Endometrium (tissue), 2 donors: Measurements from ENCODE around the gene HAO2.
"Not testable (repeated sequence)": the region's sequence is repeated elsewhere in the genome, so short reads cannot be mapped to it uniquely, and the experiment has no call there.

ENCODE experiments used
- FAIRE-seq: peaks from 2 replicates; lab custom pipeline; 2012; peaks lifted over from hg19 to GRCh38; lab: Jason Lieb, UNC
- donor health status: control.
- donor health status: control.

The HAO2 gene

GRCh38 chr1:119345398-119345797, 23.2 kb upstream of the HAO2 start:
- no peak for FAIRE-seq

- FAIRE-seq, result no peak
These were observed 20.7 kb upstream of the HAO2 start for GRCh38 chr1:119347858-119348257.

DNA sequence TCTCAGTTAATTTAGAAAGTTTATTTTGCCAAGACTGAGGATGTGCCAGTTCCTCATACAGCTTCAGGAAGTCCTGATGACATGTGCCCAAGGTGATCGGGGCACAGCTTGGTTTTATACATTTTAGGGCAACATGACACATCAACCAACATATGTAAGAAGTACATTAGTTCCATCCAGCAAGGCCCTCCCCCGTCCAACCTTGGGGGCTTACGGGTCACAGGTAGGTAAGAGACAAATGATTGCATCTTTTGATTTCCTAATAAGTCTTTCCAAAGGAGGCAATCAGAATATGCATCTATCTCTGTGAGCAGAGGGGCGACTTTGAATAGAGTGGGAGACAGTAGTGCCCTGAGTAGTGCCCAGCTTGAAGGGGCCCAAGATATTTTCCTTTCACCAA, 19.6 kb upstream of the HAO2 start:
- FAIRE-seq, result no peak

DNA sequence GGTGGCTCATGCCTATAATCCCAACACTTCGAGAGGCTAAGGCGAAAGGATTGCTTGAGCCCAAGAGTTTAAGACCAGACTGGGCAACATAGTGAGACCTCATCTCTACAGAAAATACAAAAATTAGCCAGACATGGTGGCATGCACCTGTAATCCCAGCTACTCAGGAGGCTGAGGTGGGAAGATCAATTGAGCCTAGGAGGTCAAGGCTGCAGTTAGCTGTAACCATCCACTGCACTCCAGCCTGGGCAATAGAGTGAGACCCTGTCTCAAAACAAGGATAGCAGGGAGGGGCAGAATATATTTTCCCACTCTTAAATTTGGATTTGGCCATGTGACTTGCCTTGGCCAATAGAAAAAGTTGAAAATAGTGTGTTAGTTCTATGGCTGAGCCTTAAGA, 17.7 kb upstream of the HAO2 start:
- not testable (repeated sequence) for FAIRE-seq

GRCh38 chr1:119351997-119352396, 16.6 kb upstream of the HAO2 start:
- no peak for FAIRE-seq

GRCh38 chr1:119353836-119354235, 14.7 kb upstream of the HAO2 start:
- FAIRE-seq, result no peak

DNA sequence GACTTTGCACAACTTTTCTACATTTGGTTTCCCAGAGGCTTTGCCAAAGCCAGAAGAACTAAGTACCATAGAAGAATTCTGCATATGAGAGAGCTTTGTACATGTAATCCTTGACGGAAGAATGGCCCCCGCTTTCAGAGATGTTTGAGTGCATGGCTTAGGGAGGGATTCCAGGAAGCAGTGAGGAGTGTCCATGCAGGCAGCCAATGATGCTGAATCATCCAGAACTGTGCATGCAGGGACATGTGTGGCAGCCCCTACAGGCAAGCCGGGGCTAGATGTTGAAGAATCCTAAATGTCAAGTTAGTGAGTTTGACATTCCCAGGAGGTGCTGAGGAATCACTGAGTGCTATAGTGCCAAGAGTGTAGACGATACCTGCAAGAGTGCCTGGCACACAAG, 9.9 kb upstream of the HAO2 start:
- FAIRE-seq, result no peak

DNA sequence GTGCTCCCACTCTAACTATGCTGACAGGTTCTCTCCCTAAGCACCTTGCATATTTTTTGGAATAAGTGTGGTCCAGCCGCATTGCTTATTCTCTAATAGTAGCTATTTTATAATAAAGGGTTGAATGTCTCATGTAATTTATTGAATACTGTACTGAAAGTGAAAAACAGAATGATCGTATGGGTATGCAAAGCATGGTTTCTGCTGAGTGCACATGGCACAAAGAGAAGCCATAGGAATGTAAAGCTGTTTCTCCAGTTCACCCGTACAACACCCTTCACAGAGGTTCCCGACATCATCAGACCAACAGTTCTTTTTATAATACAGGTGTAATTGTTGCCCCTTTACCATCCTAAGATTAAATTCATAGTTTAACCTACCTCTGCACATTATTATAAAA, 8.9 kb upstream of the HAO2 start:
- FAIRE-seq, result no peak

- no peak for FAIRE-seq
These were observed 7.4 kb upstream of the HAO2 start for GRCh38 chr1:119361205-119361604.

DNA sequence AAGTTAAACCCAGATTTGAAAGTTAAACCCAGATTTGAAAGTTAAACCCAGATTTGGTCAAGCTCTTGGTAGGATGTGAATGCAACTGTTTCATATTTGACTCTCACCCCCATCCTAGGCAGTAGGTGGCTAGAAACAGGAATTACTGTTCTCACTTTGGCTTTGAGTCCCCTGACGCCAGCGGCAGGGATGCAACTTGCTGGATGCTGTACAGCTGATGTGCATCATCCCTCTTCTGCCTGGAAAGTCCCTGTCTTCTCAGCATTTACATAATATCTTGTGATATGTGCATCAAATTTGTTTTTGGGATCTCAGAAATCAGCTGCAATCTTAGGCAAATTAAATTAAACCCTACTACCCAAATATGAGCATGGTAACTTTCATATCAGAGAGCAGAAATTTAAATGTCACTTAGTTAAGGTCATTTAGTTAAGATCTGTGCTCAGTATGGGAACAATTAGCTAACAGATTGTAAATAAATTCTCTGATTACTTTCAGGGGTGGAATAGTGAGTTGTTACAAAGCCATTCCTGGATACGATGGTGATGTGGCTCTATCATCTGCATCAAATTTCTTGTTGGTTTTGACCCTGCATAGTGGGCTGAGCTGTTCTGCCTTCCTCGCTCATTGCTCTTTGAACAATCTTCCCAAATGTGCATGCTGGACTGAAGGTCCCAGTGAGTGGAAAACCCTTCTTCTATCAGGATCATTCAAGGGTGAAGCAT, 6.8 kb upstream of the HAO2 start:
- no peak for FAIRE-seq

GRCh38 chr1:119363162-119363561, 5.4 kb upstream of the HAO2 start:
- FAIRE-seq, result no peak

DNA sequence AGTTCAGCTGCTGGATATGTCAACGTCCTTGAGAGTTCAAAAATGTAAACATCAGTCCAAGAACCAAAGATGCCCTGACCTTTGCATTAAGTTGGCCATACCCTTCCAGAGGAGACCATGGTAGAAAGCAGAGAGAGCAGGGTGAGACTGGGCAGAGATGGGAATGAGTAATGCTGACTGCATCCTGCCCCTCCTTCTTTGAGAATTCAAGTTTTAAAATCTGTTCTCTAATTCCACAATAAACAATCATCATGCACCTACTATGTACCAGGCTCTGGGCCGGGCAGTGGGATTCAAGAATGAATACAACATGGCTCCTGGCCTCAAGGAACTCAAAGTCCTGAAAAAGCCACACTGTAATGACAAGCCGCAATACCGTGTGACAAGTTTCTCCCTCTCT, 3.9 kb upstream of the HAO2 start:
- no peak for FAIRE-seq

- FAIRE-seq, result no peak
These were observed 2.2 kb upstream of the HAO2 start for GRCh38 chr1:119366424-119366823.

DNA sequence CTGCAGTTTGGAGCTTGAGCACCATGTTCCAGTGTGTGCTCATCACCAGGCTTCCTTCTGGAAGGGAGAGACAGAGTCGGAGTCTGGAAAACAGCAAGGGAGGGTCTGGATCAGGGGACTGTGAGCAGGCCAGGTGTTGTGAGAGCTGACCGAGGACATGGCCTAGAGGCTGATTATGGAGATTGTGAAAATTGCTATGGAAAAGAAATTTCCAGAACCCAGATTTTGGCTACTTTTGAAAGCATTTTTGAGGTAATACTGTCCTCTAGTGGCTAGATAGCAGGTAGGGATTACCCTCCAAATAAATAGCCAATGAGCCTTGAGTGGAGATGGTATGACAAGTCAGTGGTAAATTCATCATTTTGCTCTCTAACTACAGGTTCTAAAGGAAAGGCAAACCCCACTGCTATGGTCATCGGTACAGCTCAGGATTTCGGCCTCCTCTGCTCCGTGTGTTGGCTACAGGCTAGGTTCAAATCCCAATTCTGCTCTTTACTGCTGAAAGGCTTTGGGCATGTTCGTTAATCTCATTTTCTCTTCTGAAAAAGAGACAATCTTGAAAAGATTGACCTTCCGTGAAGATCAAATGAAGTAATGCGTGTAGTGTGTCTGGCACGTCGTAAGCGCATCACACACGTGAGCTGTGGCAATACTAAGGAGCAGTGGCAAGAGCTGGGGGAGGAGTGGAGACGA, 1.0 kb upstream of the HAO2 start:
- no peak for FAIRE-seq

GRCh38 chr1:119370748-119371147, 2.2 kb downstream of the HAO2 start:
- FAIRE-seq, result no peak

GRCh38 chr1:119371815-119372214, 3.2 kb downstream of the HAO2 start:
- FAIRE-seq, result no peak

GRCh38 chr1:119372503-119373086, 4.0 kb downstream of the HAO2 start:
- FAIRE-seq, result no peak

- no peak for FAIRE-seq
These were observed 4.9 kb downstream of the HAO2 start for GRCh38 chr1:119373465-119373864.

DNA sequence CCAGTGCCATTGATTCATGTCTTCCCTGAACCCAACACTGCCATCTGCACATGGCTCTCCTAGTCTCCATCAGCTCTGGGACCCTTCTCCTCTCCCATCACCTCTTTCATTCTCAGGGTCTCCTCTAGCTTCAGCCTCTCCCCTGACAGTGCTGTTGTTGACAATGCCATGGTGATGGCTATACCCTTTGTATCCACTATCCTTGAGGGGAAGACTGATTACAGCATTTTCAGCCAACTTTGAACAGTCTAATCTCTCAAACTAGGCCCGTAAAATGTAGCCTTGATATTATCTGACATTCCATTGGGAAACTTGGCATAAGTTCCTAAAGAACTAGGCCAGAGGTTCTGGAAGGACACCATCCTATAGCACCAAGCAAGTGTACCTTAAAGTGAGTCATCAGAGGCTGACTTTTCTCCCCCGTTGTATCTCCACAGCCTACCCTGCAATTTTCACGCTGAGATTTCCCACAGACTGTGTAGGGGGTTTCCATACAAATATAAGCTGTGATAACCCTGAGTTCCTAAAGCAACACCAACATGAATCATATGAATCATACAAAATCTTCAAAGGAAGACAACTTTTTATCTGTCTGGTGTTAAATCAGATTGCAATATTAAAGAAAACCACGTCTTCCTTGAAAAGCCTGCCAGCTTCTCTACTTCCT, 5.8 kb downstream of the HAO2 start:
- no peak for FAIRE-seq

GRCh38 chr1:119375366-119375765, 6.8 kb downstream of the HAO2 start:
- FAIRE-seq, result peak; percentile 33

GRCh38 chr1:119376594-119376993, 8.0 kb downstream of the HAO2 start:
- FAIRE-seq, result no peak

GRCh38 chr1:119377594-119377993, 9.0 kb downstream of the HAO2 start:
- not testable (repeated sequence) for FAIRE-seq

DNA sequence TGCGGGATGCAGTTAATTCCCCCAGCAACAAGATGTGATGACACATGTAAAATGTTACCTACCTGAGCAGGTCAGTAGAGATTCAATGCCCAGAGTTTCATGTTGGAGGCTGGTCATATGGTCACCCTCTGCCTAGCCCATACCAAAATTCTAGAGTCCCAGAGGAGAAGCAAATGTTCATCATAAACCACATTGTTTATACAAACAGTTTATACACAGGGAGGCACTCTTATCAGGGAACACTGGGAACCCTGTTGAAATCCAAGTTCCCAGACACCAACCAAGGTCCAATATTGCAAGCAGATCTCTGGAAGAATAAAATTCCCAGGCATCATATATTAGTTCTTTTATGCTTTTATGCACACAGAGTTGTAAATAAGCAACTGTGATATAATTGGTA, 10.5 kb downstream of the HAO2 start:
- no peak for FAIRE-seq
